DND-41 (cell line): ENCODE measurements around the gene CDK5RAP1.
"Not testable (repeated sequence)": the region's sequence is repeated elsewhere in the genome, so short reads cannot be mapped to it uniquely, and the experiment has no call there.

Experiments used
- ATAC-seq: fragments of 200-7000 bp; cut with Tn5 transposase; 3 replicates; pipeline ENCODE4 v1.9.1; 2021; ENCODE audit warnings: low read depth; ENCODE audit not compliant: insufficient read depth
- DNase-seq: peaks from one replicate; pipeline ENCODE4 v3.0.0-alpha.2; 2020
- H2AFZ ChIP-seq: 2 replicates; pipeline ENCODE4 v1.6.0; 2012; ENCODE audit warnings: low read depth, low read length
- H3K27ac ChIP-seq: 2 replicates; pipeline ENCODE4 v1.5.1; 2012; ENCODE audit warnings: low read length, inconsistent platforms
- H3K27me3 ChIP-seq: fragments of 200-600 bp; sonication (generic); 2 replicates; pipeline ENCODE4 v1.6.0; 2012; ENCODE audit warnings: low read length, mild to moderate bottlenecking, inconsistent platforms; ENCODE audit not compliant: insufficient read depth, poor library complexity
- H3K36me3 ChIP-seq: 2 replicates; pipeline ENCODE4 v1.5.1; 2012; ENCODE audit warnings: low read length, inconsistent platforms; ENCODE audit not compliant: insufficient read depth
- H3K4me1 ChIP-seq: 2 replicates; pipeline ENCODE4 v1.5.1; 2012; ENCODE audit warnings: mild to moderate bottlenecking, low read length; ENCODE audit not compliant: insufficient read depth
- H3K4me2 ChIP-seq: 2 replicates; pipeline ENCODE4 v1.6.0; 2012; ENCODE audit warnings: mild to moderate bottlenecking, moderate library complexity, low read length, inconsistent platforms; ENCODE audit not compliant: insufficient read depth
- H3K4me3 ChIP-seq, 2 experiments: fragments of 200-600 bp in 1 of 2; shearing (Covaris generic) in 1 of 2; 2 replicates each; pipeline ENCODE4 v1.5.1; 2012 to 2016; ENCODE audit warnings: inconsistent platforms in 2 of 2, low read length in 2 of 2, mild to moderate bottlenecking in 2 of 2, low read depth in 1 of 2, moderate library complexity in 1 of 2
- H3K79me2 ChIP-seq: 2 replicates; pipeline ENCODE4 v1.6.0; 2012; ENCODE audit warnings: low read length, inconsistent platforms; ENCODE audit not compliant: insufficient read depth
- H3K9ac ChIP-seq: 2 replicates; pipeline ENCODE4 v1.6.0; 2012; ENCODE audit warnings: low read depth, mild to moderate bottlenecking, inconsistent platforms, low read length, moderate library complexity
- H3K9me3 ChIP-seq: 2 replicates; pipeline ENCODE4 v1.5.1; 2012; ENCODE audit warnings: low read length, moderate library complexity, mild to moderate bottlenecking, inconsistent platforms; ENCODE audit not compliant: insufficient read depth, severe bottlenecking
- H4K20me1 ChIP-seq: 2 replicates; pipeline ENCODE4 v1.6.0; 2012; ENCODE audit warnings: low read length; ENCODE audit not compliant: insufficient read depth
- CTCF ChIP-seq: IDR thresholded peaks from 2 replicates; pipeline ENCODE4 v1.5.1; 2012; ENCODE audit warnings: borderline replicate concordance, low read length, moderate library complexity, mild to moderate bottlenecking; ENCODE audit not compliant: poor library complexity, severe bottlenecking; ENCODE audit errors: extremely low read depth
- EZH2 ChIP-seq: IDR thresholded peaks from 3 replicates; pipeline ENCODE4 v1.6.1; 2012; ENCODE audit warnings: borderline replicate concordance, low read depth, mild to moderate bottlenecking, moderate library complexity, low read length, inconsistent platforms; ENCODE audit not compliant: severe bottlenecking

CDK5RAP1 gene

GRCh38 chr20:33393609-33394008 lies 7.7 kb downstream of the CDK5RAP1 start:
- H3K27ac ChIP-seq, result no peak overlapping the region
- ATAC-seq (no peak), DNase-seq (no peak)
- H3K36me3 ChIP-seq, result peaks cover 68% of the 10 kb centered on the region
- H3K27me3 ChIP-seq, result no peaks in the 10 kb centered on the region
- H3K4me1 ChIP-seq, result peaks cover 3% of the 10 kb centered on the region; the same call in 1 of the 2 replicates
- TF ChIP-seq EZH2 (no peak), CTCF (no peak)
- peaks cover 43% of the 10 kb centered on the region for H3K79me2 ChIP-seq
- H3K4me2 ChIP-seq, result no peak overlapping the region
- no peak overlapping the region for H3K4me3 ChIP-seq
- no peak overlapping the region for H3K9ac ChIP-seq
- H3K9me3 ChIP-seq, result peaks cover 2% of the 10 kb centered on the region
- peaks cover 8% of the 10 kb centered on the region; the same call in 1 of the 2 replicates for H4K20me1 ChIP-seq
- H2AFZ ChIP-seq, result no peak overlapping the region

GRCh38 chr20:33391722-33392415 lies 9.4 kb downstream of the CDK5RAP1 start:
- ATAC-seq, result peak; percentile 44; the same call in 2 of the 3 replicates
- Histone ChIP-seq H3K36me3 (peaks cover 71% of the 10 kb centered on the region), H3K4me2 (no peak overlapping the region)

GRCh38 chr20:33389326-33389725 lies 12.0 kb downstream of the CDK5RAP1 start:
- H3K4me3 ChIP-seq, H3K27me3 ChIP-seq, H3K9ac ChIP-seq, H3K4me2 ChIP-seq, H3K27ac ChIP-seq, H3K4me1 ChIP-seq, H3K79me2 ChIP-seq, H3K9me3 ChIP-seq, H2AFZ ChIP-seq, DNase-seq, H4K20me1 ChIP-seq, ATAC-seq: not testable (repeated sequence)
- peaks cover 70% of the 10 kb centered on the region for H3K36me3 ChIP-seq

More at GRCh38 chr20:33391722-33392415, 9.4 kb downstream of the CDK5RAP1 start:
- H2AFZ ChIP-seq, result no peak overlapping the region
- H3K79me2 ChIP-seq, result peaks cover 25% of the 10 kb centered on the region
- TF ChIP-seq EZH2, result no peak
- no peak for TF ChIP-seq CTCF
- H3K27ac ChIP-seq, result no peak overlapping the region
- H3K4me1 ChIP-seq, result no peaks in the 10 kb centered on the region
- H4K20me1 ChIP-seq, result peaks cover 4% of the 10 kb centered on the region; the same call in 1 of the 2 replicates
- H3K9ac ChIP-seq, result no peak overlapping the region
- no peak overlapping the region for H3K4me3 ChIP-seq
- H3K9me3 ChIP-seq, result peaks cover 2% of the 10 kb centered on the region
- DNase-seq, result no peak
- H3K27me3 ChIP-seq, result no peaks in the 10 kb centered on the region

GRCh38 chr20:33388268-33388667 lies 13.1 kb downstream of the CDK5RAP1 start:
- peaks cover 69% of the 10 kb centered on the region for H3K36me3 ChIP-seq
- no peak for ATAC-seq
- no peak for DNase-seq

More at GRCh38 chr20:33388268-33388667, 13.1 kb downstream of the CDK5RAP1 start:
- no peak overlapping the region for H3K27ac ChIP-seq
- H3K4me3 ChIP-seq, result no peak overlapping the region
- peaks cover 2% of the 10 kb centered on the region for H3K9me3 ChIP-seq
- no peaks in the 10 kb centered on the region for H4K20me1 ChIP-seq
- TF ChIP-seq CTCF, result no peak
- no peak for TF ChIP-seq EZH2
- no peaks in the 10 kb centered on the region for H3K4me1 ChIP-seq
- H2AFZ ChIP-seq, result no peak overlapping the region
- no peaks in the 10 kb centered on the region; the same call in 1 of the 2 replicates for H3K79me2 ChIP-seq
- H3K27me3 ChIP-seq, result no peaks in the 10 kb centered on the region
- no peak overlapping the region for H3K4me2 ChIP-seq
- no peak overlapping the region for H3K9ac ChIP-seq
